Left renal pelvis (tissue), 4 donors: ENCODE results near the gene CAST. TPM values are rescaled to one million over a fixed set of nuclear protein-coding genes. Genes with fewer than 3 reads are reported as not detected.

Source experiments
- DNase-seq, 4 donors: peaks; one replicate each; pipeline ENCODE4 v3.0.0-alpha.2; 2013; ENCODE audit warnings: low read depth in 4 of 4, low spot score in 3 of 4
- polyA plus RNA-seq, 4 donors: library from polyadenylated mRNA; unstranded; fragments of 120-200 nt; gene quantifications; one replicate each; pipeline ENCODE4 v1.2.1, GENCODE V29; 2013; ENCODE audit not compliant: insufficient read length in 4 of 4

The CAST gene
- polyA plus RNA-seq, 4 donors, result 110 to 186 (median 155) TPM

GRCh38 chr5:96641368-96642280, 20.6 kb upstream of the CAST start:
- no peak for DNase-seq

GRCh38 chr5:96642281-96642640, 19.9 kb upstream of the CAST start:
- DNase-seq, result no peak

DNA sequence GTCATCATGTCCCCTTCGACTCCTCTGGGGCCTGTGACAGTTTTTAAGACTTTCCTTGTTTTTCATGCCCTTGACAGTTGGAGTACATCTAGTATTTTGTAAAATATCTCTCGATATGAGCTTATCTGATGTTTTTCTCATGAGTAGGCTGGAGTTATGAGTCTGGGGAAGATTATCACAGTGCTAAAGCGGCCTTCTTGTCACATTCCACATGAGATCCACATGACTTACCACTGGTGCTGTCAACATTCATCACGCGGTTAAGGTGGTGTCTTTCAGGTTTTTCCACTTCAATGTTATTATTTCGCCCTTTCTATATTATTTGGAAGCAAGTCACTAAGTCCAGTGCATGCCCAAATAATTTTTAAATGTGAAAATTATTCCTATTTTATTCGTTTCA, 17.1 kb upstream of the CAST start:
- DNase-seq, result no peak

DNA sequence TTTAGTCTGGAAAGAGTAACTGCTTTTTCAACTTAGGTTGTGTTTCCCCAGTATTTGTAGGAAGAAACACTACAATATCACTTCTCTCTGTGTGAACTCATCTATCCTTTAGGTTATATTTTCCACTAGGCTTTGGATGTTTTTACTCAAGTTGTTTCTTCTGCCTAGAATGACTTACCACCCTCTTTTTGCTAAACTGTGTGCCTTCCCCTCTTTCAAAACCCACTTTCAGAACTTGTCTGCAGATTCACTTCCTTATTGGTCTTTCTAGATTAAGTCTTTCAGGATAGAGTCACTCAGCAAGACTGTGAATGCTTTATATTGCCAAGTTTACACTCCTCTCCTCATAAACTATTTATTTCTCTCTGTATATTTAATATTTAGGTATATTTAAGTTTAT, 14.2 kb upstream of the CAST start:
- DNase-seq, result no peak

GRCh38 chr5:96648593-96648992, 13.6 kb upstream of the CAST start:
- DNase-seq, result no peak

DNA sequence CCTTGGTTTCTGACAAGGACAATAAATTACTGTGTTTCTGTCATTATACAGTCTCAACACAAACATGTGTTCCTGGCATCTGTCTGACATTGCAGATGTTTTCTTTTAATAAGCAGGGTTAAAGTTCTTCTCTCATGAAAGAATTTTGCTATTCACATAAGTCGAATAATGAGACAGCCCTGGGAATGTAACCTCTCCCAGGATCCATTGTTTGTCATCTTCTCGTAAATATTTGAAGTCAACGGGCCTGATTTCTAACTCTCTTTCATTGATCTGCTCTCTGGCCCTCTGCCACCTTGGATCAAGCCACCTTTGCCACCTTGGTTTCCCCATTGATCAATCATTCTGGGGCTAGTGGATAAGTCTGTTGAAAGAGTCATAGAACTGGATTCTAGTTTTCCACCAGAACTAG, 12.9 kb upstream of the CAST start:
- no peak for DNase-seq

DNA sequence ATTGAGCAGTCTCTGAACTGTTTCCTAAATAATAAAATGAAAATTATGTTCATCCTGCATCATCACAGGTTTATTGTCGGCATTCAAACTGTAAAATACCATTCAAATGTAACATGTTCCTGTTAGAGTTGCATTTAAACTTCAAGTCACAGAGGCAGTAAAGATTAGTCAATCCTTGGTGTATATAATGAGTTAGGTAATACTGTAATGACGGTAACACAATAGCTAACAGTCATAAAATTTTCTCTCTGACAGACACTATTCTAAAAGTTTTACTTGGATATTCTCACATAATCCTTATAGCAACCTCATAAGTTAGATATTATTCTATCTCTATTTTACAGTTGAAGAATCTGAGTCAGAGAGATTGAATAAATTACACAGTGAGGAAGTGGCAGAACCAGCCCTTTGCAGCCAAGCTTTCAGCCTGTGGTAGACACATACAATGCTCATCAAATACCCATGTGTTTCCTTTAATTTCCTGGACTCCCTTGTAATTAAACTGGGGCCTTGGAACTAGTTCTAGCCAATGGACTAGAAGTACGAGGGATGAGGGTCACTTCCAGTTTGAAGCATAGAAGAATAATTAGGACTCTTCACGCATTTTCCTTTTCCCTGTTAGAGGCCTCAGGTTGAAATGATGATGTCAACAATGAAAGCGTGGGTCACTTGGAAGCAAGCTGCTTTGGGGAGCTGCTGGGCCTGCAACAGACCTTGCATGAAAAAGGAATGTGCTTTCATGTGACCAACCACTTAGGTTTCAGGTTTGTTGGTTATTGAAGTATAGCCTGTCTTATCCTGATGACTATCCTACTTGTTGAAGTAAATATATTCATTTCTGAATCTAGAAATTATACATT, 12.3 kb upstream of the CAST start:
- DNase-seq, result no peak

DNA sequence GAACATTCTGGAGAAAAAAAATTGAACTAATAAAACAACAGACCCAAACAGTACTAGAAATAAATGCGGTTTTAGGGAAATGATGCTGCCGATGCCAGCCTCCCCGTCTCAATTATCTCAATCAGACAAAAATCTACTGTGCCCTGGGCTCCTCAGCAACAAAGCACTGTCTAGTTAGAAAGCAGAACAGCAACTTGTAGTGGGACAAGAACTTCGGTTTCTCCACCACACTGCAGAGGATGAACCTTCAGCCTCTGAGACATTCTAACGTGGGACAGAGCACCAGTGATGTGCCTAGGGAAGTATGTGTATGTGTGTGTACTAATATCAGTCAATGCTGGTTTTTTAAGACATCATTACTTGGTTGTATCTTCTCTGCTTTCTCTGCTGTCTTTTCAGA, 11.1 kb upstream of the CAST start:
- DNase-seq, result no peak

DNA sequence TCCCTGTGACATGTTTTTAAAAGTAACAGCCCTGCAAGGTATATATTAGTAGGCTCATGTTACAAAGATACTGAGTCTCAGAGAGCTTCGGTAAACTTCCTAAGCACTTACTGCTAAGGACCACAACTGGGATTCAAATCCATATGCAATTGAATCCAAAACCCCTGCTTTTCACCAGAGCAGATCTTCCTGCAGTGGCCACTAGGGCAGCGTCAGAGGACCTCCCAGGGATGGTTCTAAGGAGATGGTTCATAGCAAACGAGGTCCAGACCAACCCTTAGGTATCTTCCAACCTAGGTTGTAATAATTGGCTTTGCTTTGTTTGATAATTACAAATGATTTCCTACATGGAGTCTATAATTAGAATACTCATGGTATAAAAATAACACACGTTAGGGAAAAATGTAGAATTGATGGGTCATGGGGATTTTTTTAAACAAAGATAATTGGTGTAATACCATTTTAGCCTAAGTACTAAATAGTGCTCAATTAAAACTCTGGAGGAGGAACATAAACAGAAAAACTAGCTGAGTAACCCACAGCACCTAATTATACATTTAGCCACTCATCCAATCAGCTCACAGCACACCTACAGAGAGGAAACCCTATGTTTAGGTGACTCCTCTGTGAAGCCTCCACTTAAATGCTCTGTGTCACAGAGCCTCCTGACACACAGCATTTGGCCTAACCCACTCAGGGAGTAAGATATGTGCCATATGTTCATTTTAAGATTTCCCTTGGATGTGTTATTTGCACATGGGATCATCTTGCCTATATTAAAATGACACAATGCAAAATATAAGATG, 10.0 kb upstream of the CAST start:
- no peak for DNase-seq

DNA sequence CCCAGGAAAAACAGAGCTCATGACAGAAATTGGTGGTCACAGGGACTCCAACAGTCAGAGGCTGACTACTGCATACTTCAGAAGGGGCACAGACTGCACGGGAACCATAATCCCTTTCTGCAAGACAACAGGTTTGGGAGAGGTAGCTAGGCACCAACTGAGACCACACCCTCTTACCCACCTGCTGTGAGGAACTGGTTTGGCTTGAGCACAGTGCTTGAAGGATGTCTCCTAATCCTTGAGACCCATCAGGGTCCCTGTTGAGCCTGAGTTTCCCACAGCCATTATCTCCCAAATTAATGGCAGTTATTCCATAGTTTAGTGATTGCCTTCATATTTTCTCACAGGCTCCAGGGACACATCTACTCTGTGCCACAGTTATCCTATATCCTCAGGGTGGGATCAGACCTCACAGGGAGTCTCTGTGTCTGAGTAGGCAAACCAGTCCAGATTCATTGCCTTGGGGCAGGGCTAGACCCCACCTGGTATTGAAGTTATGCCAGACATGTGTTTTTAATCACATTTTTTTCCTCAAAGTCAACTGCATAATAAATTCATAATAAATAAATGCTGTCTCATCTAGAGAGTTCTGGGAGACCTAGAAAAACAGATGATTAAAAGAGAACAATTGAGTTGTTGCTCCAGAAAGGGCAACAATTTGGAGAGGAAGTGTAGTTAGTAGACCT, 9.3 kb upstream of the CAST start:
- DNase-seq, result no peak

- no peak for DNase-seq
These were observed 8.0 kb upstream of the CAST start for GRCh38 chr5:96654209-96654608.

DNA sequence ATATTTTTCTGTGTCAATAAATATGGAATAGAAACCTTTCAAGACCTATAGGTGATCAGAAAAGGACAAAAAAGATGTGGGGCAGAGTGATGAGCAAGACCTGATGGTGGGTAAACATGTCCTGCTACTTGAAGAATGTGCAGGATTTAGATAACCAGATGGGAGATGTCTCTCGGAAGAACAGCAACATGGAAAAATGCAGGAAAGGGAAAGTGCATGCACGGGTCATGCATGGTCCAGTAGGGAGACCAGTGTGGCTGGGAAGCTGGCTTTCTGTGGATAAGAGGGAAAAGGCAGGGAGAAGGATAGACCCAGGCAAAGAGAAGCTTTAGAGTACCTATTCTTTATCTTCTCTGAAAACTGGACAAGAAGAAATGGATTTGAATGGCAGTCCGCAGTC, 7.1 kb upstream of the CAST start:
- DNase-seq, result no peak

GRCh38 chr5:96655506-96655905, 6.7 kb upstream of the CAST start:
- no peak for DNase-seq

DNA sequence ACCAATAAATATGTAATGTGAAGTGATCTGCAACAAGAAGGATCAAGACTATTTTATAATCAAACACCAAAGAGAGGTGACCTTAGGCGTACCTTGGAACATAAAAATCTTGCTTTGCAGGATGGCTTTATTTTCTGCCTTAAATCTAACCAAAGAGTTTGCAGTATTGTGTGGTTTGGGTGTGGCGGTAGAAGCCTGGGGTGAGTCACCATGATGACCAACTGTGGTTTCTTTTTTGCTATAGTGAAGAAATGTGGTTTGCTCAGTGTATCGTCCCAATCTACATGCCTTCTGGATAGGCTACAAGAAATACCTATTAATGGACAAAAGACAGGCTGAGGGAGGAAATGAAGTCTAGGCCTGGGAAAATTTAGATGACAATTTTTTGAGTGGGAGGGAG, 5.1 kb upstream of the CAST start:
- no peak for DNase-seq

DNA sequence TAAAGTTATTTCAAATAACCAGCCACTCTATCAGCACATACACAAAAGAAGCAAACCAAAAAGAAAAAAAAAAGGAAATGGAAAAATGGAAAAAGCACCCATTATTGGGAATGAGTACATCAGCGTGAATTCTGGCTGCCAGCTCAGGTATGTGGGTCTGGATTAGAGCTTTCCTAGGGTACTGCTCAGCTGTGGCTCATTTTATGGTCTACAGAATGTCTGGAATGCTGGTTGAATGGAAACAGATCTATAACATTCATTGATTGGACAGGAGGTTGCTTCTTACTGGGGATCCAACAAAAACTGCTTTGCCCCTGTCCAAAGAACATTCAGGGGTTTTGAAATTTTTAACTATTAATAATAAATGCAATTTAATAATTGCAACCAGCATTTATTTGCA, 3.9 kb upstream of the CAST start:
- DNase-seq, result no peak

DNA sequence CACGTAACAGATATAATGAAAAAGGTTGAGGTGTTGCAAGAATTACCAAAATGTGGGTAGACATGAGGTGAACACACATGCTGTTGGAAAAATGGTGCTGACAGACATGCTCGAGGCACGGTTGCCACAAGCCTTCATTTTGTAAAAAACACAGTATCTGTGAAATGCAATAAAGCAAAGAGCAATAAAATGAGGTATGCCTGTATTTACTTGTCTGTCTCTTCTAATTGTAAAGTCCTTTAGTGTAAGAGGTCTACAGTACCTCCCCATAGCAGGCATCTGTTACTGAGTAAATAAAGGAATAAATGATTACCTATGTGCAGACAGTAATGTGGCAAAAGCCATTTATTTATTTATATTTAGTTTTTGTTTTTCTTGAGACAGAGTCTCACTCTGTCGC, 3.0 kb upstream of the CAST start:
- DNase-seq, result no peak

DNA sequence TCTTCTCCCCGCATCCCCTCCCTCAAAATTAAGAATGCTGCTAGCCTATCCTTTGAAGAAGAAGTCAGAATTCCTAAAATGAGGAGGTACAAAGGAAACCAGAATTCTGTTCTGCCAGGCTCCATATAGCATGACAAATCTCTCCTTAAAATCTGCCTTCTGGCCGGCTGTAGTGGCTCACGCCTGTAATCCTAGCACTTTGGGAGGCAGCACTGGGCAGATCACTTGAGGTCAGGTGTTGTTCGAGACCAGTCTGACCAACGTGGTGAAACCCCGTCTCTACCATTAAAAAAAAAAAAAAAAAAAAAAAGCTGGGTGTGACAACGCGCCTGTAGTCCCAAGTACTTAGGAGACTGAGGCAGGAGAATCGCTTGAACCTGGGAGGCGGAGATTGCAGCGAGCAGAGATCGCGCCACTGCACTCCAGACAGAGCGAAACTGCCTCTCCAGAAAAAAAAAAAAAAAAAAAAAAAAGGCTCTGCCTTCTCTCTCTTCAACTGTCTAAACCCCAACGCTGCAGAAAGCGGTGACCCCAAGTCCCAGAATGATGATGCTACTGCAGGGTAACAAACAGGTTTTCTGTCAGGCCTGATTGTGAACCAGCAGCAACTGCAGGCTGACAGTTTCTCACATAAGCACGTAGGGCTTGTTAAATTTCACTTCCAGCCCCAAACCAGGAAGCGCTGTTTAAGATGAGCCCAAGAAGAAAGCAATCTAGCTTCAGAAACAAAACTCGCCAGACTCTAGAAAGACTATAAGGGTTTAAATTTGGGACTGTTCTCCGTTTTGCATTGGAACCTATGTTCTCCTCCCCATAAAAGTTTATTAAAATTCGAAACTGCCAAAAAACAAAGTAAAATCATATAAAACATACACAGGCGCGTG, 963 bp upstream of the CAST start:
- DNase-seq, result no peak

GRCh38 chr5:96662725-96663518, 746 bp downstream of the CAST start:
- DNase-seq, result peak in 3 of 4 donors; percentile 58 to 68 (median 68)

GRCh38 chr5:96663608-96664007, 1.4 kb downstream of the CAST start:
- DNase-seq, result no peak
